CD8-positive, alpha-beta memory T cell (primary cell): ENCODE results near the gene KCNIP4. TPM values are rescaled to one million over a fixed set of nuclear protein-coding genes. Genes with fewer than 3 reads are reported as not detected.

Experiments used
- CTCF ChIA-PET: fragments of 350-600 bp; sonication (Branson Sonifier 250); formaldehyde crosslinking; loops from one replicate; lab custom pipeline; 2021; ENCODE audit warnings: antibody characterized with exemption; lab: Charles Lee
- POLR2A ChIA-PET: fragments of 350-600 bp; sonication (Branson Sonifier 250); formaldehyde crosslinking; loops from one replicate; lab custom pipeline; 2021; ENCODE audit warnings: antibody characterized with exemption; lab: Charles Lee
- DNase-seq, 5 donors: peaks; one replicate each; pipeline versions ENCODE4 v3.0.0 to v3.0.0-alpha.2; 2020 to 2022; ENCODE audit warnings: mixed read lengths in 1 of 5
- H3K27ac ChIP-seq: one replicate; pipeline ENCODE4 v1.7.0; 2013; ENCODE audit warnings: low read depth, mild to moderate bottlenecking, low read length, moderate library complexity
- H3K27me3 ChIP-seq: 2 replicates; pipeline ENCODE4 v1.7.0; 2013; ENCODE audit warnings: low read length, mild to moderate bottlenecking; ENCODE audit not compliant: insufficient read depth, poor library complexity, severe bottlenecking
- H3K36me3 ChIP-seq: 2 replicates; pipeline ENCODE4 v1.7.0; 2013; ENCODE audit warnings: mild to moderate bottlenecking, low read length, moderate library complexity; ENCODE audit not compliant: insufficient read depth
- H3K4me1 ChIP-seq: 2 replicates; pipeline ENCODE4 v1.7.0; 2013; ENCODE audit warnings: mild to moderate bottlenecking, low read length, moderate library complexity; ENCODE audit not compliant: insufficient read depth
- H3K4me3 ChIP-seq: 2 replicates; pipeline ENCODE4 v1.7.0; 2013; ENCODE audit warnings: mild to moderate bottlenecking, low read length
- H3K9me3 ChIP-seq: 2 replicates; pipeline ENCODE4 v1.7.0; 2013; ENCODE audit warnings: mild to moderate bottlenecking, low read length
- H3K27ac Mint-ChIP-seq, 8 donors: one replicate each; pipeline ENCODE4 v1.8.0; 2020 to 2021; ENCODE audit warnings: mixed read lengths in 8 of 8, mild to moderate bottlenecking in 6 of 8, inconsistent platforms in 3 of 8, moderate library complexity in 3 of 8
- H3K27me3 Mint-ChIP-seq, 2 donors: one replicate each; pipeline ENCODE4 v1.8.0; 2020 to 2021; ENCODE audit warnings: mixed read lengths in 2 of 2, mild to moderate bottlenecking in 1 of 2, moderate library complexity in 1 of 2
- H3K36me3 Mint-ChIP-seq, 3 donors: one replicate each; pipeline ENCODE4 v1.8.0; 2020 to 2021; ENCODE audit warnings: mixed read lengths in 3 of 3, inconsistent platforms in 1 of 3, mild to moderate bottlenecking in 1 of 3
- H3K4me1 Mint-ChIP-seq, 3 donors: one replicate each; pipeline ENCODE4 v1.8.0; 2020 to 2021; ENCODE audit warnings: mixed read lengths in 3 of 3, inconsistent platforms in 1 of 3, mild to moderate bottlenecking in 1 of 3
- H3K4me3 Mint-ChIP-seq, 7 donors: one replicate each; pipeline ENCODE4 v1.8.0; 2020 to 2021; ENCODE audit warnings: mixed read lengths in 7 of 7, mild to moderate bottlenecking in 6 of 7, moderate library complexity in 4 of 7, inconsistent platforms in 2 of 7
- H3K9me3 Mint-ChIP-seq, 5 donors: one replicate each; pipeline ENCODE4 v1.8.0; 2020 to 2022; ENCODE audit warnings: mixed read lengths in 5 of 5, mild to moderate bottlenecking in 3 of 5, moderate library complexity in 2 of 5, inconsistent platforms in 1 of 5
- polyA plus RNA-seq: library from polyadenylated mRNA; unstranded; fragments of 300-500 nt; fragmentation: Illumina TruSeq; gene quantifications from one replicate; pipeline ENCODE4 v1.2.3, GENCODE V29; 2021
- total RNA-seq, 2 experiments: library from RNA; stranded (reverse); gene quantifications; one replicate each; pipeline ENCODE4 v1.2.3, GENCODE V29; 2021

KCNIP4 gene
- total and polyA plus RNA-seq, 3 experiments from 2014 or later: 0.12 TPM; not detected in 2

DNA sequence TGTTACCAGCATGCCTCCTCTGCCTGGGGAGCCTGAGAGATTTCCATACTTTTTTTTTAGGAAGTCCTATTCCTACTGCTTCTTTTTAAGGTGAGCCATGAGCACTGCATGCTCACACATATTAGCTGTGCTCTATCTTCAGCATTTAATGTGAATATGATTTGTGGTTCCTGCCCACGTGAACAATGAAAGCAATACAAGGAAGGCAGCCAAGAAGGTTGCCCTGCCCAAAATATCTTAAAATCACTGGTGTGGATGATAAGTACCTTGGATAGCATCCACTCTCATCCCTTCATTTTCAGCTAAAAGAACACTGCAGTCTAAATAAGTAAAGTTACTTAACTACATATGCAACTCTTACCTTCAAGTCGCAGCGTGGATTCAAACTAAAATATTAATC is 640.9 kb downstream of the KCNIP4 start:
- Mint-ChIP-seq H3K9me3 (peaks cover 0 to 6% (median 3%) of the 10 kb centered on the region in 5 donors), H3K27ac (no peak overlapping the region), H3K27me3 (peaks cover 4 to 6% of the 10 kb centered on the region in 2 donors), H3K4me3 (no peak overlapping the region), H3K4me1 (no peaks in the 10 kb centered on the region), H3K36me3 (no peaks in the 10 kb centered on the region)
- ChIA-PET CTCF (no interaction called here), POLR2A (no interaction called here)
- Histone ChIP-seq H3K4me1 (no peaks in the 10 kb centered on the region), H3K27me3 (no peaks in the 10 kb centered on the region), H3K9me3 (no peaks in the 10 kb centered on the region), H3K27ac (no peak overlapping the region), H3K4me3 (no peak overlapping the region), H3K36me3 (no peaks in the 10 kb centered on the region)
- no peak for DNase-seq

DNA sequence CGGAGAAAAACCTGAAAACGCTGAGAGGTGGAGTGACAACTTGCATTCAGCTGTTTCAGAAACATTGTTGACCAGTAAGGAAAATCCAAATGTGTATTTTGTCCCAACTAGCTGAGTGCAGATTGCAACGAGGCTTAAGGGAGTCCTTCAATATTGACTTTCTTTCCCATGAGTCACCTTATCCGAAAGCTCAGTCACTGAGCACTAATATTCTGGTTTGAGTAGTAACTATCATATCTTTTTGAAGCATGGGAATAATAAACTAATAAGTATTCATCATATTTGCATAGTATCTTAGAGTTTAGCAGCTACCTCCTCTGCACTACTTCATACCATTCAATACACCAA is 644.1 kb downstream of the KCNIP4 start:
- Histone ChIP-seq H3K27me3 (no peaks in the 10 kb centered on the region), H3K36me3 (no peaks in the 10 kb centered on the region), H3K27ac (no peak overlapping the region), H3K9me3 (no peaks in the 10 kb centered on the region), H3K4me1 (no peaks in the 10 kb centered on the region), H3K4me3 (no peak overlapping the region)
- no peak for DNase-seq
- H3K9me3 Mint-ChIP-seq: peaks cover 0 to 6% (median 3%) of the 10 kb centered on the region in 5 donors
- H3K36me3 Mint-ChIP-seq: no peaks in the 10 kb centered on the region
- no peak overlapping the region for H3K27ac Mint-ChIP-seq
- peaks cover 4 to 6% of the 10 kb centered on the region in 2 donors for H3K27me3 Mint-ChIP-seq
- H3K4me3 Mint-ChIP-seq: no peak overlapping the region
- H3K4me1 Mint-ChIP-seq: no peaks in the 10 kb centered on the region
- POLR2A ChIA-PET: no interaction called here
- CTCF ChIA-PET: no interaction called here

DNA sequence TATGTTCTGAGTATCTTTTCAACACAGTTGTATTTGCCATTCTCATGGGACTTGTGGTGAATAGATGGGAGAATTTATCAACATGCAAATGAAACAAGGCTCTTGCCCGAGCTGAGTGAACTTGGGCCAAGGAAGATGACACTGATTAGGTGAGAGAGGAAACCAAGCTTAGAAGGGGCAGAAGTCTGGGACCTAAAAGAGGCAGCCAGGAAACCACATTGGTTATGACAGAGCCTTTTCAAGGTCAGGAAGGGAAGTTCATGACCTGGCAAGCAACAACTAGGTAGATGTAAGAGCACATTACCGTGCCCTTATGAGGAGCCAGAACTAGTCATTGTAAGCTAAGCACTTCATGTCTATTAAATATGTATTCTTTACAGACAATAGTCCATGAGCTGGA is 658.0 kb downstream of the KCNIP4 start:
- H3K4me3 Mint-ChIP-seq: no peak overlapping the region
- H3K4me3 ChIP-seq: no peak overlapping the region
- H3K4me1 Mint-ChIP-seq: peaks cover 3 to 10% (median 4%) of the 10 kb centered on the region in 3 donors
- peaks cover 3 to 12% (median 7%) of the 10 kb centered on the region in 5 donors for H3K9me3 Mint-ChIP-seq
- DNase-seq: no peak
- H3K27me3 Mint-ChIP-seq: no peaks in the 10 kb centered on the region
- H3K36me3 ChIP-seq: no peaks in the 10 kb centered on the region
- H3K36me3 Mint-ChIP-seq: no peaks in the 10 kb centered on the region
- H3K4me1 ChIP-seq: no peaks in the 10 kb centered on the region
- no peak overlapping the region for H3K27ac ChIP-seq
- CTCF ChIA-PET: no interaction called here
- POLR2A ChIA-PET: no interaction called here
- H3K9me3 ChIP-seq: no peaks in the 10 kb centered on the region
- H3K27ac Mint-ChIP-seq: no peak overlapping the region
- no peaks in the 10 kb centered on the region for H3K27me3 ChIP-seq

DNA sequence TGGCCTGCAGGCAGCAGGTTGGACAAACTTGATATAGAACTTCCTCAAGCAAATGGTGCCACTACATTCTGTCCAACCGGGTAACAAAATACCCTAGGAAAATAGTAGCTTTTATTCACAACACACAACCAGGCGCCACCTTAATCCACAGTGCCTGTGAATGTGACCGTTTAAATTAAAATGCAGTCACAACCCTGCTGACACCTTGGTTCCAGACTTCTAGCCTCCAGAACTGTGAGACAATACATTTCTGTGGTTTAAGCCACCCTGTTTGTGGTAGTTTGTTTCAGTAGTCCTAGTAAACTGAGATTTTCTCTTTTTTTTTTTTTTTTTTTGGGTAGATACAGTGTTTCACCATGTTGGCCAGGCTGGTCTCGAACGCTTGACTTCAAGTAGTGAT is 672.5 kb downstream of the KCNIP4 start:
- Histone ChIP-seq H3K27me3 (no peaks in the 10 kb centered on the region), H3K4me3 (no peak overlapping the region), H3K36me3 (no peaks in the 10 kb centered on the region), H3K4me1 (no peaks in the 10 kb centered on the region), H3K27ac (no peak overlapping the region), H3K9me3 (no peaks in the 10 kb centered on the region)
- no peak for DNase-seq
- no peak overlapping the region for H3K27ac Mint-ChIP-seq
- peaks cover 0 to 17% (median 2%) of the 10 kb centered on the region in 5 donors for H3K9me3 Mint-ChIP-seq
- H3K4me3 Mint-ChIP-seq: no peak overlapping the region
- H3K36me3 Mint-ChIP-seq: no peaks in the 10 kb centered on the region
- ChIA-PET POLR2A (no interaction called here), CTCF (no interaction called here)
- H3K4me1 Mint-ChIP-seq: no peaks in the 10 kb centered on the region
- no peaks in the 10 kb centered on the region for H3K27me3 Mint-ChIP-seq

DNA sequence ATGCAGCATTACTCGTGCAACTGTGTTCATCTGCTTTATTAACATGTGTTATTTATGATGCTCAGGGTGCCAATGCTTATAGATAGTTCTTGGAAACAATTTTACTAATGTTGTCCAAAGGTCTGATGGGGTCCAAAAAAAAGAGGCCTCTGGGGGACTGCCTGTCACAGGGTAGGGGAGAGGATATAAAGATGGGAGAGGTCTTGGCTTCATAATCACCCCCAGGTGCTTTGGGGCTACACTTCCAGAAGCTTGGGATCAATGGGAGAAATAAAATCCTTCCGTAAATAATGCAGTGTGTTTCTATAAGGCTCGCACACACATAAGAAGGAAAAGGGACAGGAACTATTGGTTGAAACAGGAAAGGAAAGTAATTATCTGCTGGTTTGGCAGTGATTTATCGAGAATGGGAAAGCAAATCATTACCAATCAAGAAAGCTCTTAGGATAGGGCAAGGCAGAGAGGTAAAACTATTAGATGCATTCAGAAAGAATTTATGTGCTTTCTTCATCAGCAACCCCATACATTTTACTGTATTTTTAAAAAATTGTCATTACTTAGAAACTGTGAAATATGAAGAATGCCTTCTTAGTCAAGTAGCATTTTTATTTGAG is 677.0 kb downstream of the KCNIP4 start:
- CTCF ChIA-PET: no interaction called here
- no peaks in the 10 kb centered on the region for H3K4me1 ChIP-seq
- H3K27ac Mint-ChIP-seq: no peak overlapping the region
- H3K4me3 Mint-ChIP-seq: no peak overlapping the region
- H3K27ac ChIP-seq: no peak overlapping the region
- H3K27me3 ChIP-seq: no peaks in the 10 kb centered on the region
- H3K36me3 Mint-ChIP-seq: no peaks in the 10 kb centered on the region
- POLR2A ChIA-PET: no interaction called here
- H3K9me3 ChIP-seq: no peaks in the 10 kb centered on the region
- no peak overlapping the region for H3K4me3 ChIP-seq
- H3K9me3 Mint-ChIP-seq: peaks cover 0 to 11% (median 2%) of the 10 kb centered on the region in 5 donors
- H3K36me3 ChIP-seq: no peaks in the 10 kb centered on the region
- no peaks in the 10 kb centered on the region for H3K4me1 Mint-ChIP-seq
- DNase-seq: no peak
- no peaks in the 10 kb centered on the region for H3K27me3 Mint-ChIP-seq

DNA sequence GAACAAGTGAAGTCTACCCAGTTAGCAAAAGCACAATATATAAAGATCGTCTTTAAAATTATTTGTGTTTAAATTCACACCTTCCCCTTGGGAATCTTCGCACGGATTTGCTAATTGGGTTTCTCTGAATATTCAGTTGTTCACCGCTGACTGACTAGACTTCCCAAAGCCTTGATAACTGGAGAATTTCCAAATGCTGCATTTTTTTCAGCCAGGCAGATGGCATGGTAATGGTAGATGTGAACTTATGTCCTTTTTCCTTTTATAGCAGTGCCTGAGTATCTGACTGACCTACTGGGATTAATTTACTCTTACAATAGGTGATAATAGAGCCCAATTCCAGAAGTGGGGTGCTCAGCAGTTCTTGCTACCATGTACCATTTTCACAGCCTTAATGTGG is 700.2 kb downstream of the KCNIP4 start:
- Mint-ChIP-seq H3K27me3 (no peaks in the 10 kb centered on the region), H3K4me3 (no peak overlapping the region), H3K36me3 (no peaks in the 10 kb centered on the region), H3K9me3 (peaks cover 0 to 10% (median 0%) of the 10 kb centered on the region in 5 donors), H3K4me1 (no peaks in the 10 kb centered on the region), H3K27ac (no peak overlapping the region)
- Histone ChIP-seq H3K36me3 (no peaks in the 10 kb centered on the region), H3K4me3 (no peak overlapping the region), H3K27ac (no peak overlapping the region), H3K9me3 (no peaks in the 10 kb centered on the region), H3K4me1 (no peaks in the 10 kb centered on the region), H3K27me3 (no peaks in the 10 kb centered on the region)
- no peak for DNase-seq
- POLR2A ChIA-PET: no interaction called here
- CTCF ChIA-PET: no interaction called here

DNA sequence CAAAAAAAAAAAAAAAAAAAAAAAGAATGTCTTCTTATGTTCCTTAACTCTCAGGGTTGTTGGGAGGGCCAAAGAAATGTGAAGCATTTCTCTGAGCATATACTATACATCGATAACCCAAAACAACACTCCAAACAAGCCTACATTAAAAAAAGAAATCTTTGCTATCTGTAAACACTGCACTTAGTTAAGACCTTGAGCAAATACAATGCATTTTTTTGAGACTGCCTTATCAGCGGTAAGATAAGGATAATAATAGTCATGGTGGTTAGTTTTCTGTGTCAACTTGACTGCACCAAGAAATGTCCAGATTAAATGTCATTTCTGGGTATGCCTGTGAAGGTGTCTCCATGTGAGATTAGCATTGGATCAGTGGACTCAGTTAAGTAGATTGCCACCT is 706.4 kb downstream of the KCNIP4 start:
- no peak for DNase-seq
- CTCF ChIA-PET: no interaction called here
- POLR2A ChIA-PET: no interaction called here
- H3K4me1 ChIP-seq: no peaks in the 10 kb centered on the region
- no peak overlapping the region for H3K27ac ChIP-seq
- peaks cover 0 to 8% (median 3%) of the 10 kb centered on the region in 5 donors for H3K9me3 Mint-ChIP-seq
- H3K27me3 ChIP-seq: no peaks in the 10 kb centered on the region
- no peaks in the 10 kb centered on the region for H3K36me3 ChIP-seq
- no peak overlapping the region for H3K27ac Mint-ChIP-seq
- no peaks in the 10 kb centered on the region for H3K9me3 ChIP-seq
- H3K4me1 Mint-ChIP-seq: no peaks in the 10 kb centered on the region
- no peak overlapping the region for H3K4me3 Mint-ChIP-seq
- no peak overlapping the region for H3K4me3 ChIP-seq
- peaks cover 0 to 2% of the 10 kb centered on the region in 2 donors for H3K27me3 Mint-ChIP-seq
- no peaks in the 10 kb centered on the region for H3K36me3 Mint-ChIP-seq

DNA sequence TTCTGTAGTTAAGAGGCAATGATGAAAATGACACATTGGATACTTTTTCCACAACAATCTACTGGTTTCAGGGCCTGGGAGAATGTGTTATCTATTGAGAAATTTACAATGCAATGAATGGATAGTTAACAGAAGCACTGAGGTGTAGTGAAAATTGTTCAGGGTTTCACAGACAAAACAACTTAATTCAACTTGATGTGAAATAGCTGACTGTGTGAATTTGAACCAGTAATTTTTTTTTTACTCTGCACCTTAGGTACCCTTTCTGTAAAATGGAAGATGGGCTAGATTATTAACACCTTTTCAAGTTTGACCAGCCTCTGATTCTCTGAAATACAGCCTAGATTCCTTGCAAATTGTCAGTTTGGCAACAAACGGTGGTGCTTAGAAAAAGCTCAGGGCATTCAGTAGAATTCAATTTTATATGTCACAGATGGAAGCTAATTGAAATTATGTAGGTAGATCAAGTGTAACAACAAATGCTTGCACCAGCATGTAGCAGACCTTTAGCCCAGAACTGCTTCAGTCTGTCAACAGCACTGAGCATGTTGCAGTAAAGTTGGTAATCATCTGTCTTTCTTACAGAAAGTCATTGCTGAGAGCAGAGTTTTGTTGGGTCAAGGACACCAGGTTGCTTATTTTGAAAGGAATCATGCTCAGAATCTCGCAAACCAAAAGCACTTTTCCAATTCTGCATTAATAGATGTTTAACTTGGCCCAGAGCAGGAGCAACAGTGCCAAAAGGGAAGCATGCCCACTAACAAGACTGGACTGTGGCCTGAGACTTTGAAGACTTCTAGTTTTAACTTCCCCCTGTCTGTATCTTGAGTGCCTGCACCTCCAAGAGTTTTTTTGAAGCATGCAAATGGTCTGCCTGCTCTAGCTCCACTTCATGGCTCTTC is 721.7 kb downstream of the KCNIP4 start:
- H3K9me3 Mint-ChIP-seq: peaks cover 0 to 6% (median 3%) of the 10 kb centered on the region in 5 donors
- H3K4me1 ChIP-seq: no peaks in the 10 kb centered on the region
- no peaks in the 10 kb centered on the region for H3K9me3 ChIP-seq
- H3K27me3 Mint-ChIP-seq: no peaks in the 10 kb centered on the region
- ChIA-PET CTCF (no interaction called here), POLR2A (no interaction called here)
- no peak overlapping the region for H3K4me3 Mint-ChIP-seq
- H3K4me3 ChIP-seq: no peak overlapping the region
- H3K27ac Mint-ChIP-seq: no peak overlapping the region
- no peaks in the 10 kb centered on the region for H3K4me1 Mint-ChIP-seq
- H3K36me3 ChIP-seq: no peaks in the 10 kb centered on the region
- no peaks in the 10 kb centered on the region for H3K27me3 ChIP-seq
- H3K27ac ChIP-seq: no peak overlapping the region
- H3K36me3 Mint-ChIP-seq: no peaks in the 10 kb centered on the region
- no peak for DNase-seq
